K562 (cell line): Measurements from ENCODE around the gene FAM187B. TPM values are rescaled to one million over a fixed set of nuclear protein-coding genes. Genes with fewer than 3 reads are reported as not detected.

ENCODE experiments used
- ATAC-seq: fragments of 200-7000 bp; cut with Tn5 transposase; 3 replicates; pipeline ENCODE4 v1.9.1; 2020; ENCODE audit warnings: moderate library complexity
- BruUV-seq: library from RNA; stranded (reverse); fragments of 400-500 nt; replicated peaks from 2 replicates; lab custom pipeline; 2021; lab: Mats Ljungman, UMichigan
- CTCF ChIA-PET: fragments of 300-600 bp; formaldehyde crosslinking; extraction: SDS; loops from one replicate; lab custom pipeline; 2021; ENCODE audit warnings: low intra/inter-chr PET ratio; lab: Yijun Ruan, JAX
- POLR2A ChIA-PET: fragments of 300-600, 350-650 bp; sonication (Branson Sonifier 250); formaldehyde crosslinking; extraction: SDS; loops from one replicate; lab custom pipeline; 2021; ENCODE audit warnings: antibody characterized with exemption, inconsistent platforms; lab: Yijun Ruan, JAX
- DNase-seq, 4 experiments: peaks; one replicate each; pipeline versions ENCODE4 v3.0.0 to v3.0.0-alpha.2; 2011 to 2018; ENCODE audit warnings: low spot score in 3 of 4, mixed read lengths in 3 of 4; ENCODE audit errors: extremely low read depth in 1 of 4
- FAIRE-seq: peaks from 2 replicates; lab custom pipeline; 2011; peaks lifted over from hg19 to GRCh38; lab: Jason Lieb, UNC
- H2AFZ ChIP-seq: 2 replicates; pipeline ENCODE4 v1.6.0; 2011; ENCODE audit warnings: low read depth, low read length, control low read depth, inconsistent platforms
- H3K27ac ChIP-seq: fragments of 200-600 bp; 3 replicates; pipeline ENCODE4 v1.8.0; 2011; ENCODE audit warnings: low read depth, mild to moderate bottlenecking, control low read depth, inconsistent platforms, low read length, moderate library complexity, mixed read lengths; ENCODE audit errors: extremely low read depth
- H3K27me3 ChIP-seq, 2 experiments: fragments of 300-600 bp in 1 of 2; 2 replicates in 1 of 2; 3 replicates in 1 of 2; pipeline versions ENCODE4 v1.6.0 to v1.8.0; 2011; ENCODE audit warnings: inconsistent platforms in 2 of 2, low read length in 2 of 2, mild to moderate bottlenecking in 1 of 2, mixed read lengths in 1 of 2, moderate library complexity in 1 of 2; ENCODE audit not compliant: control insufficient read depth in 2 of 2, insufficient read depth in 2 of 2
- H3K36me3 ChIP-seq: fragments of 300-600 bp; 3 replicates; pipeline ENCODE4 v1.8.0; 2011; ENCODE audit warnings: mild to moderate bottlenecking, low read length, inconsistent platforms; ENCODE audit not compliant: control insufficient read depth, insufficient read depth
- H3K4me1 ChIP-seq, 2 experiments: fragments of 200-600 bp in 1 of 2; replicated peaks in 1 of 2; 2 replicates in 1 of 2; 3 replicates in 1 of 2; pipeline versions ENCODE4 v1.5.1 to v1.8.0; 2011; ENCODE audit warnings: inconsistent platforms in 2 of 2, low read length in 2 of 2, mild to moderate bottlenecking in 1 of 2, mixed read lengths in 1 of 2, moderate library complexity in 1 of 2; ENCODE audit not compliant: control insufficient read depth in 2 of 2, insufficient read depth in 2 of 2
- H3K4me2 ChIP-seq: 2 replicates; pipeline ENCODE4 v1.6.1; 2011; ENCODE audit warnings: low read length, control low read depth, inconsistent platforms, mixed read lengths; ENCODE audit not compliant: insufficient read depth
- H3K4me3 ChIP-seq: fragments of 200-600 bp; sonication (generic), shearing (Covaris generic); 2 replicates; pipeline ENCODE4 v1.5.1; 2016; ENCODE audit warnings: control low read depth, inconsistent platforms
- H3K79me2 ChIP-seq: fragments of 200-600 bp; 3 replicates; pipeline ENCODE4 v1.8.0; 2011; ENCODE audit warnings: low read length, inconsistent platforms; ENCODE audit not compliant: control insufficient read depth, insufficient read depth
- H3K9ac ChIP-seq, 2 experiments: 2 replicates each; pipeline versions ENCODE4 v1.6.0 to v1.6.1; 2011; ENCODE audit warnings: low read depth in 2 of 2, low read length in 2 of 2, control low read depth in 1 of 2, inconsistent platforms in 1 of 2, mild to moderate bottlenecking in 1 of 2, mixed read lengths in 1 of 2; ENCODE audit not compliant: insufficient read depth in 1 of 2
- H3K9me1 ChIP-seq: one replicate; pipeline ENCODE4 v1.6.0; 2011; ENCODE audit warnings: inconsistent platforms, mild to moderate bottlenecking, low read length, moderate library complexity; ENCODE audit not compliant: control insufficient read depth, insufficient read depth
- H3K9me3 ChIP-seq: replicated peaks from 2 replicates; pipeline ENCODE4 v1.5.1; 2011; ENCODE audit warnings: low read depth, low read length, inconsistent platforms; ENCODE audit not compliant: control insufficient read depth, insufficient read depth
- H4K20me1 ChIP-seq: replicated peaks from 2 replicates; pipeline ENCODE4 v1.6.1; 2011; ENCODE audit warnings: low read length, inconsistent platforms, mixed read lengths; ENCODE audit not compliant: control insufficient read depth, insufficient read depth
- ATF6 ChIP-seq: sonication (generic); formaldehyde crosslinking; IDR thresholded peaks from 2 replicates; pipeline ENCODE4 v1.4.0; 2020; ENCODE audit warnings: mild to moderate bottlenecking, missing genetic modification reagents
- DIDO1 ChIP-seq: fragments of 450-650 bp; IDR thresholded peaks from 2 replicates; pipeline ENCODE4 v1.6.1; 2016; ENCODE audit warnings: low read depth, missing biosample characterization, missing genetic modification characterization
- FOXP4 ChIP-seq: sonication (generic); formaldehyde crosslinking; IDR thresholded peaks from 2 replicates; pipeline ENCODE4 v1.8.0; 2022; ENCODE audit warnings: mild to moderate bottlenecking, missing genetic modification reagents, borderline replicate concordance
- KLF1 ChIP-seq: fragments of 450-650 bp; IDR thresholded peaks from 2 replicates; pipeline ENCODE4 v1.6.1; 2016; ENCODE audit warnings: missing genetic modification characterization, missing compliant biosample characterization
- RBM15 ChIP-seq: fragments of 200-400 bp; formaldehyde crosslinking; IDR thresholded peaks from 2 replicates; pipeline ENCODE4 v1.6.1; 2018; ENCODE audit warnings: mild to moderate bottlenecking, low read length, moderate library complexity; ENCODE audit not compliant: insufficient read depth
- SMAD2 ChIP-seq: fragments of 150-350 bp; IDR thresholded peaks from 2 replicates; pipeline ENCODE4 v1.6.1; 2014; ENCODE audit warnings: low read depth, mild to moderate bottlenecking, low read length
- ZNF511 ChIP-seq: sonication (generic); formaldehyde crosslinking; IDR thresholded peaks from 2 replicates; pipeline ENCODE4 v1.8.0; 2022; ENCODE audit warnings: mild to moderate bottlenecking, missing genetic modification reagents
- WGBS: fragments of 100-300 bp; shearing (Covaris generic); methylation state at CpG from one replicate; pipeline ENCODE4 v1.1.6; 2016; ENCODE audit warnings: low coverage, mixed read lengths; ENCODE audit not compliant: insufficient coverage; ENCODE audit errors: missing lambda C conversion rate; 5-methylcytosine and 5-hydroxymethylcytosine counted together
- in situ Hi-C: fragments of 300-500 bp; cut with MboI; formaldehyde crosslinking; loops from 4 replicates; pipeline ENCODE4 v1.15.0; 2018; ENCODE audit warnings: inconsistent platforms, mixed read lengths
- intact Hi-C: fragments of 100-400 bp; cut with micrococcal nuclease; formaldehyde crosslinking; loops from 2 replicates; pipeline ENCODE4 v1.14.2; 2022
- polyA plus RNA-seq, 8 experiments: library from polyadenylated mRNA; depleted of rRNA in 4 of 8; stranded (reverse) in 5 of 8; unstranded in 3 of 8; fragments of >200 nt; fragmentation: Nextera tagmentation in 2 of 8; fragmentation: Illumina TruSeq in 1 of 8; extraction: Ambion mirVana in 2 of 8; extraction: Trizol in 1 of 8; gene quantifications; 2 replicates each; pipeline versions ENCODE4 v1.2.1 to v1.2.3, GENCODE V29; 2011 to 2014; ENCODE audit warnings: inconsistent platforms in 1 of 8, missing spikeins in 1 of 8
- total RNA-seq, 7 experiments: library from RNA; depleted of rRNA in 6 of 7; stranded (reverse); fragments of >200 nt in 6 of 7; fragmentation: Illumina TruSeq in 2 of 7; extraction: Trizol in 2 of 7; gene quantifications; 2 replicates each; pipeline versions ENCODE4 v1.2.1 to v1.2.3, GENCODE V29; 2011 to 2021; ENCODE audit warnings: low replicate concordance in 1 of 7

The FAM187B gene
- total and polyA plus RNA-seq, 9 of the 15 experiments (the other 6 are each of a cell fraction or from before 2014, with no cell fraction given): 0.04 to 0.09 TPM; not detected in 7

DNA sequence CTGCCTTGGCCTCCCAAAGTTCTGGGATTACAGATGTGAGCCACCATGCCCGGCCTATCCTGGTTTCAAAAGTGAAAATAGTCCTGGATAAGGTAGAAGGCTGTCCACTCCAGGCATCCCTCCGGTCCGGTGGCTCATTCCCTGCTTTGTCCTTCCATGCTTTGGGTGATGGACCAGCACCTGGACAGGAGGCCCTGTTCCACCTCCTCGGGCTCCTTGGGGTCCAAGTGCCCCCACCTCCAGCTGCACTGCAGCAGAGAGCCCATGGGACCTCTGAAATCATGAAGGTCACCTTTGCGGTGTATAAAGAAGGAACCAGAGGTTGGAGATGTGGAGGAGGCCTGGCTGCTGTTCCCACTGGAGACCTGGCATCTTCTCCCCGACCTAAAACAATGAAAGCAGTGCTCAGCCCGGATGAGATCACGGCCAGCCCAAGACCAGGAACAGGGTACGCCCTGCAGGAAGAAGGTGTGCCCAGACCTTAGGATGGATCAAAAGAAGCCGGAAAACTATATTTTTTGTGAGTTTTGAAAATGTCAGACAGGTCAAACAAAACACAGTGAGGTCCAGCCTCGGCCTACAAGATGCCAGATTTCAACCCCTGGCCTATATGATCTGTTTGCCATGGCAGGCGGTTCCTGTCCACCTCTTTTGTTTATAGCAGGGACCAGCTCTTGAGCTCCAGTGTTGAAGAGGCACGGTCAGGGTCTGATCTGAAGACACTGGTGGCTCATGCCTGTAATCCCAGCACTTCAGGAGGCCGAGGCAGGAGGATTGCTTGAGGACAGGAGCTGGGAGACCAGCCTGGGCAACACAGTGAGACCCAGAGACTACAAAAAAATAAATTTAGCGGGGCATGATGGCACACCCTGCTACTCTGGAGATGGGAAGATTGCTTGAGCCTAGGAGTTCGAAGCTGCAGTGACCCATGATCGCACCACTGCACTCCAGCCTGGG is 26.1 kb upstream of the FAM187B start:
- ATAC-seq (no peak), FAIRE-seq (no peak), DNase-seq (no peak)
- intact Hi-C loops (no loop called here), in situ Hi-C loops (no loop called here)
- Histone ChIP-seq H3K27me3 (no peaks in the 10 kb centered on the region), H2AFZ (no peak overlapping the region), H3K4me1 (peaks cover 6 to 19% of the 10 kb centered on the region in 2 experiments; a peak in 4 of 5 replicates), H4K20me1 (no peaks in the 10 kb centered on the region; the same call in 1 of the 2 replicates), H3K4me2 (no peak overlapping the region), H3K79me2 (peaks cover 34% of the 10 kb centered on the region), H3K9ac (peak overlapping the region in 1 of 2 experiments; percentile 19; a peak in 2 of 4 replicates), H3K27ac (no peak overlapping the region), H3K36me3 (peaks cover 84% of the 10 kb centered on the region; the same call in 2 of the 3 replicates), H3K9me3 (no peaks in the 10 kb centered on the region), H3K9me1 (no peaks in the 10 kb centered on the region), H3K4me3 (no peak overlapping the region)
- POLR2A ChIA-PET: interaction anchor here (5.9 kb wide), 1 partner anchor 11 kb away, joined by 31 read pairs; no protein-coding TSS in a partner anchor
- no TSS peak for BruUV-seq
- WGBS: 95% methylated on average over 17 of the region's 17 CpGs
- CTCF ChIA-PET: no interaction called here
- TF ChIP-seq FOXP4 (CRISPR knock-in tag) (no peak), RBM15 (no peak), SMAD2 (no peak), ATF6 (no peak), DIDO1 (tag) (no peak), KLF1 (tag) (no peak), ZNF511 (CRISPR knock-in tag) (no peak)
